ENCODE results near the gene EMILIN2.

EMILIN2 gene

DNA sequence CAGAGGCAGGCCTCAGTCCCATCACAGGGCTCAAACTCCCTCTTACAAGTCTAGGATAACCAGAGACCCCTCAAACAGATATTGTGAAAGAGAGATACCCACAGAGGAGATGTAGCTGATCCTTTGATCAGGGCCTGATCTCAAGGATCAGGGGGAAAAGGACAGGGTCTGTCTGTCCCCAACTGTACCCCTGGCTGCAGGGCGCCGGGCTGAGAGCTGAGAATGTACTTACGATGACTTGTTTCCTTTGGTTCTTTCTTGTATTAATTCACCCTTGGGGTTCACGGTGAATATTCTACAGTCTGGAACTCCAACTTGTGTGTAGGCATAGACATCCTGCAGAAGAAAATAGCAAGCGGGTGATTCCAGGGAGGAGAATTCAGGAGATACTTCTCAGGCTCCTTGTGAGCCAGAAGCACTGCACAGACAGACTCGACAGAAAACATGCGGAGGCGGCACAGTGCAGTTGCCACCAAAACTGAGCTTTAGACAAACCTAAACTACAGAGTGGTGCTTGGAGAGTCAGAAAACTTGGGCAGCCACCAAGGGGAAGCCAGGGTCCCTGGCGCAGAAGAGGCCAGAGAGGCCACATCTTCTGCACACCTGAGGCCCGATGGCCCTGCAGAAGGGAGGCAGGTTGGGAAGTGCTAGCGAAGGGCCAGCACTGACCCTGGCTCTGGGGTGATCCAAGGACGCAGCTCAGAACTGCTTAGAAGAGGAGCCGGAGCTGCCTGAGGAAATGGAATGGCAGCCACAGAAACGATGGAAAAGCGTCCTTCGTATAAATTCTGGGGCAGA is 73.9 kb downstream of the EMILIN2 start:
- Histone ChIP-seq H3K36me3 (ENCODE audit: control insufficient read depth, insufficient read depth, low read length, severe bottlenecking) (peaks cover 89% of the 10 kb centered on the region), H3K9me3 (ENCODE audit: control insufficient read depth, low read length) (no peaks in the 10 kb centered on the region), H3K9ac (ENCODE audit: low read length) (no peak overlapping the region), H3K4me1 (ENCODE audit: control insufficient read depth, insufficient read depth, low read length) (no peaks in the 10 kb centered on the region), H3K4me3 (ENCODE audit: low read length) (no peak overlapping the region), H3K27me3 (replicated peaks; ENCODE audit: control insufficient read depth, insufficient read depth, low read length) (no peaks in the 10 kb centered on the region)
- no peak for DNase-seq (ENCODE audit: low read depth)

DNA sequence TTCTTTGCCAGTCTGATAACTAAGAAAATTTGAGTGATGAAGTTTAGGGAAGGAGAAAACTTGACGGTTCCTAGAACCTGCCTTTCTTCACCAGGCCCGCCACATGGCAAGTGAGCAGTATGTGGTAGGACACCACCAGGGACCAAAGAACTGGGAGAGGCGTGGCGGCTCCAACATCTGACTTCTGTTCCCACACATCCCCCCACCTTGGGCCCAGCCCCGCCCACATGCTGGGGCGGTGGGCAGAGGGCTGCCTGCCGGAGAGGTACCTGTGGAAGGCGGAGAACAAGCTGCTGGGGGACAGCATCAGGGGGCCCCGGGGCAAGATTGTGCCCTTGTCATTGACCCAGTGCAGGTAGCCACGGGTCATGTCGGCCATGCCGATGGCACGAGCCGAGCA is 75.0 kb downstream of the EMILIN2 start:
- Histone ChIP-seq H3K9ac (ENCODE audit: low read length) (no peak overlapping the region), H3K27me3 (replicated peaks; ENCODE audit: control insufficient read depth, insufficient read depth, low read length) (no peaks in the 10 kb centered on the region), H3K9me3 (ENCODE audit: control insufficient read depth, low read length) (no peaks in the 10 kb centered on the region), H3K4me3 (ENCODE audit: low read length) (no peak overlapping the region), H3K4me1 (ENCODE audit: control insufficient read depth, insufficient read depth, low read length) (no peaks in the 10 kb centered on the region), H3K36me3 (ENCODE audit: control insufficient read depth, insufficient read depth, low read length, severe bottlenecking) (peaks cover 87% of the 10 kb centered on the region)
- DNase-seq (ENCODE audit: low read depth): no peak

DNA sequence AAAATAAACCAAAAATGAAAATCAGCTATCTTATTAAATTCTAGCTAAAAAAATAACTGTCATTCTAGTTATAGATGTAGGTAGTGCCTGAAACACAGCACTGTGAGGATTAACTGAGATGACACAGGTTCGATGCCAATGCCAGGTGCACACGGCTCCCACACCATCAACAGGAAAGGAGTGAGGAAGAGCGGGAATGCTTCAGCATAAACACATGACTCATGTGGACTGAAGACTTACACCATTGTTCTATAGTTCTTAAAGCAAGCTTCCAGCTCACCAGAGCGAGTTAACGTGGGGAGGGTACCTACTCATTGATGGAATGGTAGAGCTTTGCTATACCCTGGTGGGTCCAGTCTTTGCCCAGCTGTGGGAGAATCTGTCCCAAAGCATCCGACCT is 76.7 kb downstream of the EMILIN2 start:
- no peak for DNase-seq (ENCODE audit: low read depth)
- no peaks in the 10 kb centered on the region for H3K4me1 ChIP-seq (ENCODE audit: control insufficient read depth, insufficient read depth, low read length)
- H3K27me3 ChIP-seq (replicated peaks; ENCODE audit: control insufficient read depth, insufficient read depth, low read length): no peaks in the 10 kb centered on the region
- H3K9ac ChIP-seq (ENCODE audit: low read length): no peak overlapping the region
- H3K36me3 ChIP-seq (ENCODE audit: control insufficient read depth, insufficient read depth, low read length, severe bottlenecking): peaks cover 93% of the 10 kb centered on the region
- H3K4me3 ChIP-seq (ENCODE audit: low read length): no peak overlapping the region
- H3K9me3 ChIP-seq (ENCODE audit: control insufficient read depth, low read length): no peaks in the 10 kb centered on the region

DNA sequence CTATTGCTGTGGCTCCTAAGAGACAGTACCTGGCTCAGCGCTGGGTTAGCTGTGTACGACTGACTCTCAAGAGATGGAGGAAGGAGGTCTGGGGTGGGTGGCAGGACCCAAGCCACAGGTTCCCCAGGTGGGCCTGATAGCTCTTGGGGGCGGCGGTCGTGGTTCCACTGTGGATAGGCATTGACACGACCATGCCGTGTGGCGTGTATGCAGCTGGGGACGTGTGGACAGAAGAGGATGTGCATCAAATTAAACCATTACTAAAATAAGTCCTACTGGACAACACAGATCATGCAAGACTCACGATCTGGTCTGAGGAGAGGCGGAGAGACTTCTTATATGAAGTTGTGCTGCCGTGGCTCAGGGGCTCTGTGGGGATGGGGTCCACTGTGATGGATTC is 78.1 kb downstream of the EMILIN2 start:
- Histone ChIP-seq H3K9me3 (ENCODE audit: control insufficient read depth, low read length) (no peaks in the 10 kb centered on the region), H3K36me3 (ENCODE audit: control insufficient read depth, insufficient read depth, low read length, severe bottlenecking) (peaks cover 93% of the 10 kb centered on the region)
- DNase-seq (ENCODE audit: low read depth): no peak

DNA sequence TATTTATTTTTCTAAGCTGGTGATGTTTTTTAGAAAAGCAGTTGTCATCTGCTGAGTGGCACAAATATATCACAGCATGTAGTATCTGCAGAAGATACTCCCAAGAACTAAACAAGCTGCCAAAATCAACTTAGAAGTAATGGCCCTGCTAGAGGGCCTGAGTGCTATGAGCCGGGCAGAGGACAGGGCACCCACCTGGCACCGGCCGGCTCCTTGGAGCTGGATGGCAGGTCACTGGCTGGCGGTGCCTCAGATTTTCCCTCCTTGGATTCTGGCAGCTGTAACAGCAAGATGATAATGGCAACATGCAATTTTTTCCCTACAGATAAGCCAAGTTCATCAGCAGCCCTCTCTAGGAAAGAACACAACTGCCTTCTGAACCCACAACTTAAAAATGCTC is 79.7 kb downstream of the EMILIN2 start:
- H3K36me3 ChIP-seq (ENCODE audit: control insufficient read depth, insufficient read depth, low read length, severe bottlenecking): peaks cover 91% of the 10 kb centered on the region

More for the DNA sequence above, 78.1 kb downstream of the EMILIN2 start:
- Histone ChIP-seq H3K9ac (ENCODE audit: low read length) (no peak overlapping the region), H3K27me3 (replicated peaks; ENCODE audit: control insufficient read depth, insufficient read depth, low read length) (no peaks in the 10 kb centered on the region), H3K4me1 (ENCODE audit: control insufficient read depth, insufficient read depth, low read length) (no peaks in the 10 kb centered on the region), H3K4me3 (ENCODE audit: low read length) (no peak overlapping the region)

DNA sequence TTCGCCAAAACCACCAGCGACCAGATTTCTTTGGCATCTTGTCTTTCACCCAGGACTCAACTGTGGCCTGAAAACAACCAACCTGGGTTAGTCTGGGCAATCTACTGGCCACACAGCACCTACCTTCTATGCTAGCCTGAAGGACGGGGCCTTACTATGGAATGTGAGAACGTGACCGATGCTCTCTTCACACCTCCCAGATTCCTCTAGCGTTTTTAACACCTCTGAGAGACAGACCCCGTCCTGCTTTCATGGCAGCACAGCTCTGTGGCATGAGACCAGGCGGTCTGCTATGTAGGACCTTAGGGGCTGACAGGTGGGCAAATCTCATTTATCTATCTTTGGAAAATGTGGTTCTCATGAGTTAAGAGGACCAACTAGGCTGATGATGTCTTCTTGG is 80.9 kb downstream of the EMILIN2 start:
- no peak overlapping the region for H3K4me3 ChIP-seq (ENCODE audit: low read length)
- no peaks in the 10 kb centered on the region for H3K27me3 ChIP-seq (replicated peaks; ENCODE audit: control insufficient read depth, insufficient read depth, low read length)
- H3K4me1 ChIP-seq (ENCODE audit: control insufficient read depth, insufficient read depth, low read length): no peaks in the 10 kb centered on the region
- H3K36me3 ChIP-seq (ENCODE audit: control insufficient read depth, insufficient read depth, low read length, severe bottlenecking): peaks cover 89% of the 10 kb centered on the region
- H3K9me3 ChIP-seq (ENCODE audit: control insufficient read depth, low read length): no peaks in the 10 kb centered on the region
- no peak overlapping the region for H3K9ac ChIP-seq (ENCODE audit: low read length)
- no peak for DNase-seq (ENCODE audit: low read depth)

More for the DNA sequence above, 79.7 kb downstream of the EMILIN2 start:
- Histone ChIP-seq H3K4me3 (ENCODE audit: low read length) (no peak overlapping the region), H3K4me1 (ENCODE audit: control insufficient read depth, insufficient read depth, low read length) (no peaks in the 10 kb centered on the region), H3K27me3 (replicated peaks; ENCODE audit: control insufficient read depth, insufficient read depth, low read length) (no peaks in the 10 kb centered on the region), H3K9me3 (ENCODE audit: control insufficient read depth, low read length) (no peaks in the 10 kb centered on the region), H3K9ac (ENCODE audit: low read length) (no peak overlapping the region)
- no peak for DNase-seq (ENCODE audit: low read depth)

DNA sequence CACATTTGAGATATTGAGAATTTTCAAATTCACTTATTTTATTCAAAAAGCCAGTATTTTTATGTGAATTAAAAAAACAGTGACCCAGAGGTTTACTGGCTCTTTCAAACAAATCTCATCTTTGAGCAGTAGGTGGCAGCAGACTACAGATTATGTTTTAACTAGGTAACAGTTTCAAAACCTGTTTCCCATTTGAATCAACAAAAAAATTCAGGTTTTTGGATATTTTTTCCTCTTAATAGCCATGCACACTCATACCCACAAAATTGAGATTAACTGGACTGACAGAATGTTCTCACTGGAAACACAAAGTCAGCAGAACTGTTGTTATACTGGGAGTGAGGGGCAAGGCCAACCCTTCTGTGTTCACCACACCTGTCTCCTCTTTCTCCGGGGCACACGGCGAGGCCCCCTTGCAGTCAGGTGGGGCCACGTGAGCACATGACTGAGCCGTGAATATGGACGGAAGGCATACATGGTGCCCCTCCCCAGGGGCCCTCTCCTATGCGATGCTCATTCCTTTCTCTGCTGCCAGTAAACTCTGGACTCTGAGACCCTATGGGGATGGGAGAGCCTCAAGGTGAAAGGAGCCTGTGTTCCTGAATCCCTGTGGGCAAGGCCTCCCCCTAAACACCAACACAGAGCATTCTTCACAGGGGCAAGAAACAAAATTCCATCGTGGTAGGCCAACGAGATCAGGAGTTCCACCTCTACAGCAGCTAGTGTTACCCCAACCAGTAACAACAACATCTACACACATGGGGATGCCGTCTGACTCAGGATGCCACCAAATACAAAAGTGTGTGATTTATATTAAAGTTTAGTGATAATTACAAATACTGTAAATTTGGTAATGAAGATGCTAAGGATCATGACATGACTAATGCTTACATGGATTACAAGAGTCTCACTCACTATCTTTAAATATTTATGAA is 85.7 kb downstream of the EMILIN2 start:
- Histone ChIP-seq H3K9ac (ENCODE audit: low read length) (peak overlapping the region; percentile 33), H3K9me3 (ENCODE audit: control insufficient read depth, low read length) (no peaks in the 10 kb centered on the region), H3K27me3 (replicated peaks; ENCODE audit: control insufficient read depth, insufficient read depth, low read length) (no peaks in the 10 kb centered on the region), H3K36me3 (ENCODE audit: control insufficient read depth, insufficient read depth, low read length, severe bottlenecking) (peaks cover 66% of the 10 kb centered on the region), H3K4me1 (ENCODE audit: control insufficient read depth, insufficient read depth, low read length) (peaks cover 18% of the 10 kb centered on the region), H3K4me3 (ENCODE audit: low read length) (no peak overlapping the region)
- peak; percentile 92 for DNase-seq (ENCODE audit: low read depth)

DNA sequence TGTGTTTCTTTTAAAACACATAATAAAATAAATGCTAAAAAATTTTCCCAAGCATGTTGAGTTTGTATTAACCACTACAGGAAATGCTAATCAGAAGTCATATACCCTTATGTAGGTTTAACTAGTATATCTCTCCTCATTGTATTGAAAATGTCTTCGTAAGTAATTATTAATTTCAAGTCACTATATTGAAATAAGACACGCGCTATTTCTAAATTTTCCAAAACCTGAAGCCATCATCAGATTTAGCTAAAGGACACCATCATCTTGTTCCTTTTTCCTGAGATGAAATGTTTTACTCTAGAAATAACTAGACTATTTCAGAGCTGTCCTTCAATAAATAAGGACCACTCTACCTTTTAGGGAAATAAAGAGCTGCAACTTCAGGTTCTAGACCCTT is 87.2 kb downstream of the EMILIN2 start:
- no peak for DNase-seq (ENCODE audit: low read depth)
- H3K36me3 ChIP-seq (ENCODE audit: control insufficient read depth, insufficient read depth, low read length, severe bottlenecking): peaks cover 66% of the 10 kb centered on the region
- peaks cover 18% of the 10 kb centered on the region for H3K4me1 ChIP-seq (ENCODE audit: control insufficient read depth, insufficient read depth, low read length)
- no peaks in the 10 kb centered on the region for H3K9me3 ChIP-seq (ENCODE audit: control insufficient read depth, low read length)
- H3K4me3 ChIP-seq (ENCODE audit: low read length): no peak overlapping the region
- no peaks in the 10 kb centered on the region for H3K27me3 ChIP-seq (replicated peaks; ENCODE audit: control insufficient read depth, insufficient read depth, low read length)
- no peak overlapping the region for H3K9ac ChIP-seq (ENCODE audit: low read length)

DNA sequence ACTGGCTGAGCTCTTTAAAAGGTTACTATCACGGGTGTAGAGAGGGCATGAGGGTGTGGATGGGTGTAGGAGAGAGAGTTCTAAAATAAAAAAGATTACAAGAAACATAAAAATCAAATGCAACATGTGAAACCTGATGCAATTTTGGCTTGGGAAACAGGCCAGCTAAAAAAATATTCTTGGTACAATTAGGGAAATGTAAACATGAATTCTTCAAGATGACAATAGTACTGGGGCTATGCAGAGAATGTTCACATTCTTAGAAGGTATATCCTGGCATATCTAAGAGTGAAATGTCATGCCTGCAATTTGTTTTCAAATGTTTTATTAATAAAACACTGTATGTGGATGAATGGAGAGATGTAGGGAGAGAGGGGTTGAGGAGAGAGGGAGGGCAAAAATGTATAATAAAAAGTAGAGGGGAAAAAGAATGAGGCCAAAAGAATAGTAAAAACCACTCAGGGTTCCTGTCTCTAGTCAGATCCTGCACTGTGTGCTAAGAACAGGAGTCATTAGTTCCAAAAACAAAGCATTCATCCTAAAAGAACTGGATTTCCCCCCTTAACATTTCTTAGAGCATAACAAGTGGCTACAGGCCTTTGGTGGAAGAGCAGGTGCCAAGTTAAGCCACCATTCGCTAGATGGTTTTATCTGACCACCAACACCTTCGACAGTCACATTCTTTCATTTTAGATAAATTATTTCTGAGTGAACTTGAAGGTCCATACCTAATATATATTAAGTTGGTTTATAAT is 88.8 kb downstream of the EMILIN2 start:
- no peaks in the 10 kb centered on the region for H3K9me3 ChIP-seq (ENCODE audit: control insufficient read depth, low read length)
- H3K27me3 ChIP-seq (replicated peaks; ENCODE audit: control insufficient read depth, insufficient read depth, low read length): no peaks in the 10 kb centered on the region
- peaks cover 62% of the 10 kb centered on the region for H3K36me3 ChIP-seq (ENCODE audit: control insufficient read depth, insufficient read depth, low read length, severe bottlenecking)
- peak overlapping the region; percentile 49 for H3K9ac ChIP-seq (ENCODE audit: low read length)
- H3K4me1 ChIP-seq (ENCODE audit: control insufficient read depth, insufficient read depth, low read length): peaks cover 18% of the 10 kb centered on the region
- DNase-seq (ENCODE audit: low read depth): peak; percentile 79
- H3K4me3 ChIP-seq (ENCODE audit: low read length): no peak overlapping the region

DNA sequence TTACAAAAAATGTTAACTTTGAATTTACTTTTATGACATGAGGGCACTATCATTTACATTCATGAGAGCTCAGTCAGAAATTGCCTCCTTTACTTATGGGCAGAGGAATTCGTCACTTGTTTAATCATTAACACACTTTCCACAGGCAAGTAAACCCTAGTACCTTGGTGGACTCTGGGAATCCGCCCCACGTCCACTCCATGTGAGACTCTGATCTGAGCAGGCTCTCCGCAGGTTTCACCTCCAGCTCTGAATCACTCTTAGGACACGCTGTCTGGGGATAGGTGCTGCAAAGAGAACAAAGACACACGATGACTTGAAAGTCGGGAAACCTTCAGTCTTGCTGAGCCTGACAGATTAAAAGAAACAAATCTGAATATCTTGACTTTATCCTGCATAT is 92.5 kb downstream of the EMILIN2 start:
- H3K4me3 ChIP-seq (ENCODE audit: low read length): no peak overlapping the region
- H3K36me3 ChIP-seq (ENCODE audit: control insufficient read depth, insufficient read depth, low read length, severe bottlenecking): peaks cover 42% of the 10 kb centered on the region
- H3K27me3 ChIP-seq (replicated peaks; ENCODE audit: control insufficient read depth, insufficient read depth, low read length): no peaks in the 10 kb centered on the region
- H3K9me3 ChIP-seq (ENCODE audit: control insufficient read depth, low read length): no peaks in the 10 kb centered on the region
- no peak for DNase-seq (ENCODE audit: low read depth)
- no peak overlapping the region for H3K9ac ChIP-seq (ENCODE audit: low read length)
- peaks cover 12% of the 10 kb centered on the region for H3K4me1 ChIP-seq (ENCODE audit: control insufficient read depth, insufficient read depth, low read length)

DNA sequence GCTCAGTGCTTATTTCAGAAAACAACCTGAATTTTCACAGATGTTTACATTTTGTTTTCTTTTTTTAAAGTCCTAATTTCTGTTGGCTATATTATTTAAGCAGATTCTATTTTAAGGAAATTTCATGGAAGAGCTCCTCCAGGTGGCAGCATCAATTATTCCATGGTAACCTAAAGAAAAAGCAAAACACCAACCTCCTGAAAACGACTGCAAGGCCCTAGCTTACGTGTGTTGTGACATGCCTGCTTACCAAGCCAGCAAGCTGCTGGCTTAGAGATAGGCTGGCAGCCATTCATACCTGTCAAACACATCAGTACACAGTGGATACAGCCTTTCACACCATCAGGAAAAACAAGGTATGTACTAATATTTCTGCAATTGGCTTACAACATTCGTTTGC is 101.2 kb downstream of the EMILIN2 start:
- DNase-seq (ENCODE audit: low read depth): peak; percentile 59

More for the DNA sequence above, 101.2 kb downstream of the EMILIN2 start:
- Histone ChIP-seq H3K9me3 (ENCODE audit: control insufficient read depth, low read length) (no peaks in the 10 kb centered on the region), H3K4me1 (ENCODE audit: control insufficient read depth, insufficient read depth, low read length) (peaks cover 3% of the 10 kb centered on the region), H3K36me3 (ENCODE audit: control insufficient read depth, insufficient read depth, low read length, severe bottlenecking) (peaks cover 54% of the 10 kb centered on the region), H3K27me3 (replicated peaks; ENCODE audit: control insufficient read depth, insufficient read depth, low read length) (no peaks in the 10 kb centered on the region), H3K9ac (ENCODE audit: low read length) (no peak overlapping the region), H3K4me3 (ENCODE audit: low read length) (no peak overlapping the region)

Data from adipocyte (in vitro differentiated cells).